ENCODE results near the gene CDC25A.

GRCh38 chr3:48232232-48232631 is 44.0 kb upstream of the CDC25A start:
- no peak for TF ChIP-seq CTCF (IDR thresholded peaks at IDR 0.05; ENCODE audit: low read length)
- no peak for TF ChIP-seq EZH2 (IDR thresholded peaks at IDR 0.05; ENCODE audit: borderline replicate concordance, low read length)
